BJ (cell line): Measurements from ENCODE around the gene GANC. TPM values are rescaled to one million over a fixed set of nuclear protein-coding genes. Genes with fewer than 3 reads are reported as not detected.

Experiments used
- CTCF ChIA-PET: fragments of 350-600 bp; formaldehyde crosslinking; extraction: SDS; loops from one replicate; lab custom pipeline; 2021; ENCODE audit warnings: antibody characterized with exemption, inconsistent platforms; lab: Yijun Ruan, JAX
- POLR2A ChIA-PET: fragments of 300-600 bp; sonication (Branson Sonifier 250); formaldehyde crosslinking; extraction: SDS; loops from one replicate; lab custom pipeline; 2021; ENCODE audit warnings: antibody characterized with exemption; lab: Charles Lee
- DNase-seq: peaks from one replicate; pipeline ENCODE4 v3.0.0-alpha.2; 2011; ENCODE audit warnings: low read depth
- H3K27me3 ChIP-seq: 2 replicates; pipeline ENCODE4 v1.6.0; 2011; ENCODE audit warnings: low read length; ENCODE audit not compliant: control insufficient read depth, insufficient read depth
- H3K36me3 ChIP-seq: 2 replicates; pipeline ENCODE4 v1.5.1; 2011; ENCODE audit warnings: low read length; ENCODE audit not compliant: control insufficient read depth, insufficient read depth
- H3K4me3 ChIP-seq: 2 replicates; pipeline ENCODE4 v1.5.1; 2011; ENCODE audit warnings: low read depth, mild to moderate bottlenecking, control low read depth, low read length
- CTCF ChIP-seq: IDR thresholded peaks from 2 replicates; pipeline ENCODE4 v1.5.1; 2011; ENCODE audit warnings: low read depth, mild to moderate bottlenecking, control low read depth, inconsistent platforms, low read length, moderate library complexity; ENCODE audit not compliant: insufficient read depth
- polyA plus RNA-seq: library from polyadenylated mRNA; depleted of rRNA; stranded (reverse); fragments of >200 nt; gene quantifications from 2 replicates; pipeline ENCODE4 v1.2.3, GENCODE V29; 2011

The GANC gene
- polyA plus RNA-seq, 1 experiment, result 12.9 TPM

DNA sequence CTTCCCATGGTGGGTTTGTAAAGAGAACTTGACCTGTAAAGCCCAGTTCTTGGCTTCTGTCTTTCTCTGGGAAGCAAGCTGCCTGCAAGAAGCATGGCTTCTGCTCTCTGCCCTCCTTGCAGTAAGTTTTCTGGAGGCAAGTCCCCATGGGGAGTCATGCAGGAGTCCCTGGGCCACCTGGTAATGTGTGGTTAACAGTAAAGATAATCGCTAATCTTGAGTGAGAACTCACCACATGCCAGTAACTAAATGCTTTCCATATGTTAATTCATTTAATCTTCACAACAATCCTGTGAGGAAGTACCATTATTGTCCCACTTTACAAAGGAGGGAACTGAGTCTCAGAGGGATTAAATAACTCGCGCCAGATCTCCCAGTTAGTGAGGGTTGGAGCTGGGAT is 90.5 kb downstream of the GANC start:
- H3K4me3 ChIP-seq, result no peak overlapping the region
- no peaks in the 10 kb centered on the region for H3K36me3 ChIP-seq
- no peak for TF ChIP-seq CTCF
- H3K27me3 ChIP-seq, result no peaks in the 10 kb centered on the region
- DNase-seq, result no peak
- ChIA-PET CTCF (no interaction called here), POLR2A (no interaction called here)

DNA sequence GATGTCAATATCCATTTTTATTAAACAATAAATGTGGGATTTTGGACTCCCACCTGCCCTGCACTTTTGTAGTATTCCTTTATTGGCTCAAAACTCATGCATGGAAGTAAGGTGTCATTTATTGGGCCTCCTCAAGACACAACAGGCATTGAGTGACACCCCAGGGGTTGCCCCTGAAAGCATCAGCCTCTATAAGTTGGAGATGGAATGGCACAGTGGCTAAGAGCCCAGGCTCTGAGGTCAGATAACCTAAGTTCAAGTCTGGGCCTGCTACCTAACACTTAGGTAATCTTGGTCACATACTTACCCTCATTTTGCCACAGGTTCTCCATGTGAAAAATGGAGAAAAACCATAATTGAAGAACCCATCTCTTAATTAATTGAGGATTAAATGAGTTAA is 90.9 kb downstream of the GANC start:
- POLR2A ChIA-PET, result no interaction called here
- CTCF ChIA-PET, result no interaction called here
- no peaks in the 10 kb centered on the region for H3K27me3 ChIP-seq

DNA sequence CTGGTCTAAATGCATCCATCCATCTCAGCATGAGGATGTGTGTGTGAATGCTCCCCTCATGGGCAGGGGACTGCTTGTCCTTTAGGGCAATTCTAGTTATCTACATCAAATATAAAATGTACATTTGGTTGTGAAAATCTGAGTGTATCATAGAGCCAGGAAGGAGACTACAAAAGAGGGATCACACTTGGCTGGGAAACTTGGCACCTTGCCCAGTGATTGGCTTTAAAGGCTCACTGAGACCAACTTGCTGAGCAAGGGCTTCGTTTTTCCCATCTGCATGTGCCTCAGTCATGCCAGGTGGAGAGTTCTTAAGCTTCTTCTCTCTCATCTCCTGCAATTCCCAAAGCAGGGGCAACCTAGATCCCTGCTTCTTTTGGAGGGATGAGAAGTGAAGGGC is 91.5 kb downstream of the GANC start:
- DNase-seq, result no peak
- CTCF ChIA-PET, result no interaction called here

More for the DNA sequence above, 90.9 kb downstream of the GANC start:
- no peak for TF ChIP-seq CTCF
- Histone ChIP-seq H3K36me3 (no peaks in the 10 kb centered on the region), H3K4me3 (no peak overlapping the region)
- DNase-seq, result no peak

GRCh38 chr15:42365921-42366550 is 93.0 kb downstream of the GANC start:
- ChIA-PET CTCF (interaction anchor here (0.6 to 1.2 kb wide), 2 partner anchors 9 to 282 kb away, joined by 3 to 4 read pairs; no protein-coding TSS in a partner anchor), POLR2A (no interaction called here)
- DNase-seq, result no peak
- Histone ChIP-seq H3K27me3 (no peaks in the 10 kb centered on the region), H3K4me3 (no peak overlapping the region), H3K36me3 (no peaks in the 10 kb centered on the region)
- no peak for TF ChIP-seq CTCF

More for the DNA sequence above, 91.5 kb downstream of the GANC start:
- Histone ChIP-seq H3K36me3 (no peaks in the 10 kb centered on the region), H3K27me3 (no peaks in the 10 kb centered on the region), H3K4me3 (no peak overlapping the region)
- POLR2A ChIA-PET, result no interaction called here
- TF ChIP-seq CTCF, result no peak

DNA sequence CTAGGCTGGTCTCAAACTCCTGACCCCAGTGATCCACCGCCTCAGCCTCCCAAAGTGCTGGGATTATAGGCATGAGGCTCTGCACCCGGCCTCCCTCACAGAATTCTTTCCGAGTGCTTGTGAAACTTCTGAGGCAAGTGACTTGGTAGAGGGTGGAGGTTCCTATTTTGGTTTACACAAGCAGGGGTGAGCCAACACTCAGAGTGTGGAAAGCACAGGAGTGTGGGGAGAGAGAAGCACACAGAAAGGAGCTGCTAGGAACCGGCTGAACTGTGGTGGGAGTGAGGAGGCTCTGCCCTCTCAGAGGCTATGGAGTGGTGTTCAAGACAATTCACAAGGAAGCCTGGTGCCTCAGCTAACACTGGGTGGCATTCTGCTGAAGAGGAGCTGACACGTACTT is 94.0 kb downstream of the GANC start:
- H3K4me3 ChIP-seq, result no peak overlapping the region
- H3K36me3 ChIP-seq, result no peaks in the 10 kb centered on the region
- no peak for TF ChIP-seq CTCF
- POLR2A ChIA-PET, result no interaction called here
- DNase-seq, result no peak
- CTCF ChIA-PET, result interaction anchor here (1.2 to 1.8 kb wide), 2 partner anchors 20 to 283 kb away, joined by 4 to 5 read pairs; no protein-coding TSS in a partner anchor
- no peaks in the 10 kb centered on the region for H3K27me3 ChIP-seq
